ENCODE data around the gene ARHGEF7. TPM values are rescaled to one million over a fixed set of nuclear protein-coding genes. Genes with fewer than 3 reads are reported as not detected.

Gene ARHGEF7
- total RNA-seq, 2 donors from 2014 or later, result 117 to 152 TPM

DNA sequence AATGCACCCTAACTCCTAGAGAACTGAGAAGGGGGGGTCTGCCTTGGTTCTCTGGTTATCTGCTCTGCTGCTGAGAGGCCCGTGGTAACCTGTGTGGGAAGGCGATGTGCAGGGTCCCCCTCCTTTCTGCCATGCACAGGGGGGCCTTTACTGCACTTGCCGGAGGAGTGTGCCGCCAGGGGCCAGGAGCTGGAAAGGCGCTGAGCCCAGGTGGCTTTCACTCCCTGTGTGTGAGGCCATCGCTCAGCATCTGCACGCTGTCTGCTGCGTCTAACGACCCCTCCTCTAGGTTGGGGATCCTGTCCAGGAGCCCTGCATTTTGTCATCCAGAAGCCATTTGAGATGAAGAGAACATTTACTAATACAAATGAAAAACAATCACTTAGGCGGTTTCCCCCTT lies 168.3 kb downstream of the ARHGEF7 start:
- Histone ChIP-seq H3K27ac (peak overlapping the region; percentile 88 to 91), H3K36me3 (peaks cover 39% of the 10 kb centered on the region), H3K27me3 (replicated peaks; ENCODE audit: insufficient read depth) (no peaks in the 10 kb centered on the region)

DNA sequence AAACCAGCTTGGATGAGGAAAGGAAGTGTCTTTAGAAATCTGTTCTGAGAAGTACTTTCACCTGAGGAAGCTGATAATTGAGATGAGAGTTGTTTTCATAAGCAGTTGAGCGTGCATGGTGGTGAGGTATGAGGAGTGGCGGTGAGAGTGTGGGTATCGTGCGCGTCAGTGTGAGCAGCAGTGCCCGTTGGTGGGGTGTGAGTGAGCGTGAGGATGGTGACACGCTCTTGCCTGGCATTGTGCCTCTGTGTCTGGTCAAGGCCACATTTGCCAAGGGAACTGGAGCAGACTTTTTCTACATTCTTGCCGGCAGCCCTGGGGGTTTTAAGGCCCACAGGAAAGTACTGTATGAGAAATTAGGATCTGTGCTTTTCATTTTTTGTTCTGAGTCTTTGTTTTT lies 168.9 kb downstream of the ARHGEF7 start:
- H3K4me3 ChIP-seq, result no peak overlapping the region
- H3K27me3 ChIP-seq (replicated peaks; ENCODE audit: insufficient read depth), result no peaks in the 10 kb centered on the region
- no peaks in the 10 kb centered on the region for H3K9me3 ChIP-seq
- H3K4me1 ChIP-seq (ENCODE audit: control insufficient read depth in 1 of 2, low read depth in 2 of 2), result peaks cover 23 to 58% of the 10 kb centered on the region in 2 donors
- H3K27ac ChIP-seq, result peak overlapping the region; percentile 88 to 91
- no peak for DNase-seq (ENCODE audit: low spot score)
- TF ChIP-seq, protein P1, sequence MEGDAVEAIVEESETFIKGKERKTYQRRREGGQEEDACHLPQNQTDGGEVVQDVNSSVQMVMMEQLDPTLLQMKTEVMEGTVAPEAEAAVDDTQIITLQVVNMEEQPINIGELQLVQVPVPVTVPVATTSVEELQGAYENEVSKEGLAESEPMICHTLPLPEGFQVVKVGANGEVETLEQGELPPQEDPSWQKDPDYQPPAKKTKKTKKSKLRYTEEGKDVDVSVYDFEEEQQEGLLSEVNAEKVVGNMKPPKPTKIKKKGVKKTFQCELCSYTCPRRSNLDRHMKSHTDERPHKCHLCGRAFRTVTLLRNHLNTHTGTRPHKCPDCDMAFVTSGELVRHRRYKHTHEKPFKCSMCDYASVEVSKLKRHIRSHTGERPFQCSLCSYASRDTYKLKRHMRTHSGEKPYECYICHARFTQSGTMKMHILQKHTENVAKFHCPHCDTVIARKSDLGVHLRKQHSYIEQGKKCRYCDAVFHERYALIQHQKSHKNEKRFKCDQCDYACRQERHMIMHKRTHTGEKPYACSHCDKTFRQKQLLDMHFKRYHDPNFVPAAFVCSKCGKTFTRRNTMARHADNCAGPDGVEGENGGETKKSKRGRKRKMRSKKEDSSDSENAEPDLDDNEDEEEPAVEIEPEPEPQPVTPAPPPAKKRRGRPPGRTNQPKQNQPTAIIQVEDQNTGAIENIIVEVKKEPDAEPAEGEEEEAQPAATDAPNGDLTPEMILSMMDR (IDR thresholded peaks at IDR 0.05), result no peak
- H3K36me3 ChIP-seq, result peaks cover 39% of the 10 kb centered on the region
- ATAC-seq (ENCODE audit: insufficient number of reproducible peaks, low FRiP score, low read depth), result no peak

More for the DNA sequence above, 168.3 kb downstream of the ARHGEF7 start:
- H3K9me3 ChIP-seq, result no peaks in the 10 kb centered on the region
- DNase-seq (ENCODE audit: low spot score) (no peak), ATAC-seq (ENCODE audit: insufficient number of reproducible peaks, low FRiP score, low read depth) (no peak)
- peaks cover 23 to 58% of the 10 kb centered on the region in 2 donors for H3K4me1 ChIP-seq (ENCODE audit: control insufficient read depth in 1 of 2, low read depth in 2 of 2)
- no peak overlapping the region for H3K4me3 ChIP-seq
- TF ChIP-seq, protein P1 (IDR thresholded peaks at IDR 0.05), result no peak

DNA sequence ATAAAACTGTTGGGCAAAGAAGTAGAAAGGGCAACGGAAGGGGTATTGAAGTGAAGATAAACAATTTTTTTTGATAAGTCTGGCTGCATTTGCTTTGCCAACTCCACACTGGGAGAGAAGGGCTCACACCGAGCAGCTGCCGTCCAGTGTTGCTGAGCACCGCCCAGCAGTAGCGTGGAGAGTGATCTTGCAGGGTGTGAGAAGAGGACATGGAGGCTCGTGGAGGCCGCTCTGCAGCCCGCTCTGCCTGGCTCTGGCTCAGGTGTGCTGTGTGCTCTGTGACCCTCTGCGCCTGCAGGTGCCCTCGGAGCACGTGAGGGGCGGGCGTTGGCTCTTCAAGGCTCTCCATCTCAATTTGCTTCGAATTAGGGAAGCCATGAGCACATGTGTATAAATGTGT lies 169.5 kb downstream of the ARHGEF7 start:
- Histone ChIP-seq H3K27ac (peak overlapping the region; percentile 88 to 91), H3K36me3 (peaks cover 44% of the 10 kb centered on the region), H3K9me3 (no peaks in the 10 kb centered on the region), H3K4me3 (no peak overlapping the region), H3K4me1 (ENCODE audit: control insufficient read depth in 1 of 2, low read depth in 2 of 2) (peaks cover 23 to 58% of the 10 kb centered on the region in 2 donors), H3K27me3 (replicated peaks; ENCODE audit: insufficient read depth) (no peaks in the 10 kb centered on the region)
- DNase-seq (ENCODE audit: low spot score) (no peak), ATAC-seq (ENCODE audit: insufficient number of reproducible peaks, low FRiP score, low read depth) (no peak)
- TF ChIP-seq, protein P1 (IDR thresholded peaks at IDR 0.05), result no peak

DNA sequence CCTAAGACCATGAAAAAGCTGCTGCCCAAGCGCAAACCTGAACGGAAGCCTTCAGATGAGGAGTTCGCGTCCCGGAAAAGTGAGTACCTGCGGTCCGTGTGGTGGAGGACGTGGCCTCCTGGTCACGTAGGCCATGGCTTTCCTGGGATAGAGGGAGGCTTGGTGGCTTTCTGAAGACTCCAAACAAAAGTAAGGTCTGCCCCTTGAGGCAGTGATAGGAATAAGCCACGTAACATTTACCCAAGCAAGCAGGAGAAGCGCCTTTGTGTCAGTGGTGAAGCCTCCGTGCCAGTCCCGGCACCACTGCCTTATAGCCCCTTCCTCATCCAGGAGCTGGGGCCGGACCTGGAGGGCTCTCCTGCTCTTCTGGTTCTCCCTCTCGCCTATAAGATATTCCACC lies 171.1 kb downstream of the ARHGEF7 start:
- H3K4me1 ChIP-seq (ENCODE audit: control insufficient read depth in 1 of 2, low read depth in 2 of 2), result peaks cover 17 to 45% of the 10 kb centered on the region in 2 donors
- no peak for DNase-seq (ENCODE audit: low spot score)
- H3K27ac ChIP-seq, result no peak overlapping the region
- H3K27me3 ChIP-seq (replicated peaks; ENCODE audit: insufficient read depth), result no peaks in the 10 kb centered on the region
- no peak for ATAC-seq (ENCODE audit: insufficient number of reproducible peaks, low FRiP score, low read depth)
- H3K9me3 ChIP-seq, result no peaks in the 10 kb centered on the region
- TF ChIP-seq, protein P1 (IDR thresholded peaks at IDR 0.05), result no peak
- no peak overlapping the region for H3K4me3 ChIP-seq
- H3K36me3 ChIP-seq, result peaks cover 57% of the 10 kb centered on the region

DNA sequence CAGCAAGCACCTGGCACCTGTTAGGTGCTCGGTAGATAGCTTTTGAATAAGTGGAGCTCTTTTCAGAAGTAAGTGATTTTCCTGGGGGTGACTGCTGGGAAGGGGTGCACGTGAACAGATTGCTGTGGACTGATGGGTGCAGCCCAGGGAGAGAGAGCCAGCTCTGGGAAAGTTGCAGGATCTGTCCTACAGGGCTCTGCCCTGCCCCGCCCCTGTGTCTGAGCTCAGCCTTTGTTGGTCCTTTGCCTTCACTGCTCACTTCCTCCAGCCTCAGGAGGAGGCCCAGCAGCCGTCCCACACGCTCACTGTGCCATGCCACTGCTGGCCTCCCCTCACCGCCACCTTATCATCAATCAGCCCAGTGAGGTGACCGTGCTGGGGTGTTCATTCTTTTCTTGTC lies 171.6 kb downstream of the ARHGEF7 start:
- no peaks in the 10 kb centered on the region for H3K9me3 ChIP-seq
- TF ChIP-seq, protein P1 (IDR thresholded peaks at IDR 0.05), result no peak
- H3K27me3 ChIP-seq (replicated peaks; ENCODE audit: insufficient read depth), result no peaks in the 10 kb centered on the region
- H3K4me3 ChIP-seq, result no peak overlapping the region
- H3K4me1 ChIP-seq (ENCODE audit: control insufficient read depth in 1 of 2, low read depth in 2 of 2), result peaks cover 17 to 39% of the 10 kb centered on the region in 2 donors
- DNase-seq (ENCODE audit: low spot score) (no peak), ATAC-seq (ENCODE audit: insufficient number of reproducible peaks, low FRiP score, low read depth) (no peak)
- H3K36me3 ChIP-seq, result peaks cover 58% of the 10 kb centered on the region
- no peak overlapping the region for H3K27ac ChIP-seq

All from thoracic aorta (tissue), 2 donors.